Activated CD4-positive, alpha-beta T cell treated with anti-CD3 and anti-CD28 coated beads, Interleukin-2, amount 10 ng/mL, durations not matched to agents 24 days and 14 days (primary cell): ENCODE data around the gene ALOX12. TPM values are rescaled to one million over a fixed set of nuclear protein-coding genes. Genes with fewer than 3 reads are reported as not detected.
A peak's percentile ranks its signal among the peaks of the same experiment; 100 is the strongest.

ENCODE experiments used
- DNase-seq: peaks from one replicate; pipeline ENCODE4 v3.0.0; 2022
- H3K27ac Mint-ChIP-seq: one replicate; pipeline ENCODE4 v1.8.0; 2022; ENCODE audit warnings: mild to moderate bottlenecking, mixed read lengths
- H3K27me3 Mint-ChIP-seq: one replicate; pipeline ENCODE4 v1.8.0; 2022; ENCODE audit warnings: mixed read lengths
- H3K36me3 Mint-ChIP-seq: one replicate; pipeline ENCODE4 v1.8.0; 2022; ENCODE audit warnings: low read depth, mild to moderate bottlenecking, mixed read lengths
- H3K4me1 Mint-ChIP-seq: one replicate; pipeline ENCODE4 v1.8.0; 2021; ENCODE audit warnings: mixed read lengths
- H3K4me3 Mint-ChIP-seq: one replicate; pipeline ENCODE4 v1.8.0; 2022; ENCODE audit warnings: mild to moderate bottlenecking, moderate library complexity, mixed read lengths
- H3K9me3 Mint-ChIP-seq: one replicate; pipeline ENCODE4 v1.8.0; 2021; ENCODE audit warnings: mixed read lengths
- intact Hi-C: fragments of 100-400 bp; cut with micrococcal nuclease; formaldehyde crosslinking; loops from one replicate; pipeline ENCODE4 v1.15.1; 2023
- total RNA-seq: library from RNA; stranded (reverse); gene quantifications from 2 replicates; pipeline ENCODE4 v1.2.3, GENCODE V29; 2022

The ALOX12 gene
- total RNA-seq, 1 donor from 2014 or later: not detected

DNA sequence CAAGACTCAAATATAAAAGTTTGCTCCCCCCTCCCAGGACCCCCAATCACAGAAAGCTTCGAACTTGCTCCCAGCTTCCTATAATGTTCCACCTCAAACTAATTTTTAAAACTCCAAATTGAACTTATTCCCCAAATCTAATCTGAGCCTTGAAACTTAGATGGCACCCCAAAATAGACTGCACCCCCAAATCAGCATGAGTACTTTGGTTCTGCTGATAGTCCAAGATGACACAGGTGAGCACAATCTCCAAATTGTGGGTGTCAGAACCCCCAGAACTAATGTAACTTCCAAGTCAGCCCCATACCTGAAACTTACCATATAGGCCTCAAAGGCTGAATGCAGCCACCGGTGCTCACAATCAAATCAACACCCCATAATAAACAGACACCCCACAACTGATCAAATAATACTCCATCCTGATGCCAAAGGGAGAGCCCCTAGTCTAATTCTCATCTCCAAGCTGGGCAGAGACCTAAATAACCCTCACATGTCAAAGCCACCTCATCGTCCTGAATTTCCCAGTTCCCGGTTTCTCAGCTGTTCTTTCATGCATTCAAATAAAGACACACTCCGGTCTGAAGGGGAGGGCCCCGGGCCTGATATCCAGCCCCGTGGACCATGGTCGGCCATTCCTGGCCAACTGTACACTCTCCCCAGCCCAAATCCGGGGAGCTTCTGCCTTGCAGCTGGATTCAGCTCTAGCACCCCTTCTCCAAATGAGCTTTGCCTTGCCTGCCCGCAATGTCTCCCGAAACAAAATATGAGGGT is 25.2 kb downstream of the ALOX12 start:
- no peaks in the 10 kb centered on the region for H3K27me3 Mint-ChIP-seq
- no peaks in the 10 kb centered on the region for H3K9me3 Mint-ChIP-seq
- intact Hi-C loops: no loop called here
- peaks cover 75% of the 10 kb centered on the region for H3K4me1 Mint-ChIP-seq
- H3K27ac Mint-ChIP-seq: peak overlapping the region; percentile 10
- peaks cover 14% of the 10 kb centered on the region for H3K36me3 Mint-ChIP-seq
- DNase-seq: no peak
- H3K4me3 Mint-ChIP-seq: peak overlapping the region; percentile 68

DNA sequence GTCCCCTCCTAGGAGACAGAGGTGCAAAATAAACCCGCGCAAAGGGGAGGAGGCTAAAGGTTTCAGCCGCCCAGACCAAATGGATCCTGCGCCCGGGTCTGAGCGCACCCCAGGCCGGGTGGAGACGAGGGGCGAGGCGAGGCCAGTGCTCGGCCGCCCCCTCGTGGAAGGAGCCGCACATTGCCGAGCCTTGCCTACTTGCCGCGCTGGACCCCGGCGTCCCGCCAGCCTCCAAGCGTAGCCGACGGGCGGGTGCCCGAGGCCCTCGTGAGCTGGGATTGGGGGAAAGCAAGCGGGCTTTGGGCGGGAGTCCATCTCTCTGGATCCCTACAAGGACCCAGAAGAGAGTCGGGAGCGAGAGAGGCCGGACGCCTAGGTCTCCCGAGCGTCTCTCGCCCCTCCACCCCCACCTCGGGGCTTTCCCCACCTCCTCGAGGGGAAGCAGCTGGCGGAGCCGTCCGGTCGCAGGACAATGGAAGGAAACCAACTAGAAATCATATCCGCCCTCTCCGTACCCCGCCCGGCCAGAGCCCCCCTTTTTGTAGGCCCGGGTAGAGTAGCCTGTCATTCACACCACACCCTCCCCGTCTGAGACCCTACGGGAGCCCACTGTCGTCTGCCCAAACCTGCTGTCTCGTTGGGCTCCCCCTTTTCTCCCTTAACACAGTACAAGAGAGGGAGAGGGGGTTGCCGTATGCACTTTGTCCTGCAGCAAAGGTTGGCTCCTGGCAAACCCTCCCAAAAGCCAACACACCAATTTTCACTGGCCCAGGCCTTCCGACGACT is 26.3 kb downstream of the ALOX12 start:
- peaks cover 7% of the 10 kb centered on the region for H3K36me3 Mint-ChIP-seq
- peaks cover 64% of the 10 kb centered on the region for H3K4me1 Mint-ChIP-seq
- H3K27ac Mint-ChIP-seq: peak overlapping the region; percentile 59
- H3K27me3 Mint-ChIP-seq: no peaks in the 10 kb centered on the region
- H3K9me3 Mint-ChIP-seq: no peaks in the 10 kb centered on the region
- peak; percentile 95 for DNase-seq
- H3K4me3 Mint-ChIP-seq: peak overlapping the region; percentile 68
- intact Hi-C loops: loop anchor here (1.0 kb wide), 1 partner anchor 111 kb away; no protein-coding TSS in a partner anchor

DNA sequence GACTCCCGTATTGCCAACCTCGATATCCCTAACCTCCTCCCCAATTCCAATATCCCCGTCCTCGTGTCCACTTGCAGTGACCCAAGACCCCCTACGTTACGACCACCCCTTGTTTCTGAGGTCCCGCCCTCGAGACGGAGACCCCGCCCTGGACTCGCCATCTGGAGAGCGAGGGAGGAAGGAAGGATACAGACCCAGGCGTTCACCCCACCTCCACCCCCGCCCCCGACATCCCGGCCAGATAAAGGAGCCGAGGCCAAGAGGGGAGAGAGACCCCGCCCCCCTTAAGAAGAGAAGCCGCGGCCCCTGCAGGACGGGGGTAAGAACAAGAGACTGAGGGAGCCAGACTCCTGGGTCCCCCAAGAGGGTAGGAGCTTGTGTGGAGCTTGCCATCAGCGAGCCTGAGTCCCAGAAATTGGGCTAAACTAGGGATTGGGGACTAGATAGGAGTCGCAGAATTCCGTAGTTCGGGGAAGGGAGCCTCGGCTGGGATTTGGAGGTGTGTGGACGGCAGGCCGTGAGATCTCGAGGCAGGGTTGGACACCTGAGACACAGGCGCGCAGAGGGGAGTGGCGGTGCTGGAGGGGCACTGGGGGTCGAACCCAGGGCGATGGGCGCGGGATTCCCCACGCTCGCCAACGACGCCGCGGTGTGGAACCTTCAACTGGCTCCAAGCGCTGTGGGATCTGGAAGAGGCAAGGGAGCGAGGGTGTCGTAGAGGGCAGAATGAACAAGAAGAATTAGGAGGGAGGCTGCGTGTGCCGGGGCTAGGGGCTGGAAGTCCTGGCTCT is 27.1 kb downstream of the ALOX12 start, which contains the start of gene BCL6B:
BCL6B (plus strand) TSS at position 270 of the 791 bp plus-strand sequence. CDS start 622 bp downstream, outside the sequence.
- peak within 1 kb of the TSS; percentile 68 for H3K4me3 Mint-ChIP-seq
- H3K27ac Mint-ChIP-seq: peak within 1 kb of the TSS; percentile 59
- intact Hi-C loops: loop anchor here (1.0 kb wide), 3 partner anchors 8 to 112 kb away; no protein-coding TSS in a partner anchor
- H3K9me3 Mint-ChIP-seq: no peaks in the 10 kb centered on the region
- no peaks in the 10 kb centered on the region for H3K27me3 Mint-ChIP-seq
- peak; percentile 66 for DNase-seq
- H3K4me1 Mint-ChIP-seq: peaks cover 56% of the 10 kb centered on the region
- no peaks in the 10 kb centered on the region for H3K36me3 Mint-ChIP-seq

DNA sequence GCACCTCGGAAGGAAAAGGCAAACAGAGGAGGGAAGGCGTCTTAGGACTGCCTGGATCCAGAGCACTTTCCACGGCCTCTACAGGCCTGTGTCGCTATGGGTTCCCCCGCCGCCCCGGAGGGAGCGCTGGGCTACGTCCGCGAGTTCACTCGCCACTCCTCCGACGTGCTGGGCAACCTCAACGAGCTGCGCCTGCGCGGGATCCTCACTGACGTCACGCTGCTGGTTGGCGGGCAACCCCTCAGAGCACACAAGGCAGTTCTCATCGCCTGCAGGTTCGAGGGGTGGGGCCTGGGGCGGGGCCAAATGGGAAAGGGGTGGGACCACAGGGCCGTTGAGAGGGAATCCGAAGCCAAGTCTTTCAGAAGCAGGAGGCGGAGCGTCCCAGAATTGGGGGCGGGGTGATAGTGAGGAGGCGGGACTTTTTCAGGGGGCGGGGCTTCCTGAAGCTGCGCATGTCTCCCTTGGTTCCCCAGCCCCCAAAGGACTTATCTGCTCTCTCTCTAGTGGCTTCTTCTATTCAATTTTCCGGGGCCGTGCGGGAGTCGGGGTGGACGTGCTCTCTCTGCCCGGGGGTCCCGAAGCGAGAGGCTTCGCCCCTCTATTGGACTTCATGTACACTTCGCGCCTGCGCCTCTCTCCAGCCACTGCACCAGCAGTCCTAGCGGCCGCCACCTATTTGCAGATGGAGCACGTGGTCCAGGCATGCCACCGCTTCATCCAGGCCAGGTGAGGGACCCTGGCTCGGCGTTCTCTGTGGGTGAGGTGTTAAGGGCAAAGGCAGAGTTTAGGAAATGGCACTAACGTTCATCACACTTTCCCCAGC is 27.9 kb downstream of the ALOX12 start:
- Mint-ChIP-seq H3K27ac (peak overlapping the region; percentile 59), H3K4me1 (peaks cover 54% of the 10 kb centered on the region), H3K27me3 (no peaks in the 10 kb centered on the region), H3K36me3 (no peaks in the 10 kb centered on the region), H3K9me3 (peaks cover under 1% of the 10 kb centered on the region), H3K4me3 (peak overlapping the region; percentile 68)
- peak; percentile 98 for DNase-seq
- intact Hi-C loops: loop anchor here (1.0 kb wide), 2 partner anchors 8 to 12 kb away; no protein-coding TSS in a partner anchor

DNA sequence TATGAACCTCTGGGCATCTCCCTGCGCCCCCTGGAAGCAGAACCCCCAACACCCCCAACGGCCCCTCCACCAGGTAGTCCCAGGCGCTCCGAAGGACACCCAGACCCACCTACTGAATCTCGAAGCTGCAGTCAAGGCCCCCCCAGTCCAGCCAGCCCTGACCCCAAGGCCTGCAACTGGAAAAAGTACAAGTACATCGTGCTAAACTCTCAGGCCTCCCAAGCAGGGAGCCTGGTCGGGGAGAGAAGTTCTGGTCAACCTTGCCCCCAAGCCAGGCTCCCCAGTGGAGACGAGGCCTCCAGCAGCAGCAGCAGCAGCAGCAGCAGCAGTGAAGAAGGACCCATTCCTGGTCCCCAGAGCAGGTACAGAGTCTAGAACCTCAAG is 28.5 kb downstream of the ALOX12 start:
- no peaks in the 10 kb centered on the region for H3K27me3 Mint-ChIP-seq
- intact Hi-C loops: no loop called here
- H3K4me1 Mint-ChIP-seq: peaks cover 56% of the 10 kb centered on the region
- no peak for DNase-seq
- no peak overlapping the region for H3K27ac Mint-ChIP-seq
- peaks cover 2% of the 10 kb centered on the region for H3K36me3 Mint-ChIP-seq
- H3K9me3 Mint-ChIP-seq: peaks cover 6% of the 10 kb centered on the region
- H3K4me3 Mint-ChIP-seq: no peak overlapping the region

GRCh38 chr17:7025245-7025644 is 29.4 kb downstream of the ALOX12 start:
- Mint-ChIP-seq H3K36me3 (peaks cover 7% of the 10 kb centered on the region), H3K9me3 (peaks cover 6% of the 10 kb centered on the region), H3K4me1 (peaks cover 59% of the 10 kb centered on the region), H3K27me3 (no peaks in the 10 kb centered on the region), H3K27ac (no peak overlapping the region), H3K4me3 (no peak overlapping the region)
- DNase-seq: no peak
- intact Hi-C loops: no loop called here

- Mint-ChIP-seq H3K36me3 (peaks cover 7% of the 10 kb centered on the region), H3K4me1 (peaks cover 52% of the 10 kb centered on the region), H3K27ac (no peak overlapping the region), H3K27me3 (no peaks in the 10 kb centered on the region), H3K4me3 (no peak overlapping the region), H3K9me3 (peaks cover 6% of the 10 kb centered on the region)
- DNase-seq: no peak
- intact Hi-C loops: no loop called here
Observed at GRCh38 chr17:7026471-7027115, 30.7 kb downstream of the ALOX12 start.

GRCh38 chr17:7027335-7027734 is 31.5 kb downstream of the ALOX12 start:
- Mint-ChIP-seq H3K27me3 (no peaks in the 10 kb centered on the region), H3K4me1 (peaks cover 53% of the 10 kb centered on the region), H3K36me3 (peaks cover 7% of the 10 kb centered on the region), H3K9me3 (peaks cover 6% of the 10 kb centered on the region), H3K27ac (peak overlapping the region; percentile 48), H3K4me3 (no peak overlapping the region)
- no peak for DNase-seq
- intact Hi-C loops: no loop called here

DNA sequence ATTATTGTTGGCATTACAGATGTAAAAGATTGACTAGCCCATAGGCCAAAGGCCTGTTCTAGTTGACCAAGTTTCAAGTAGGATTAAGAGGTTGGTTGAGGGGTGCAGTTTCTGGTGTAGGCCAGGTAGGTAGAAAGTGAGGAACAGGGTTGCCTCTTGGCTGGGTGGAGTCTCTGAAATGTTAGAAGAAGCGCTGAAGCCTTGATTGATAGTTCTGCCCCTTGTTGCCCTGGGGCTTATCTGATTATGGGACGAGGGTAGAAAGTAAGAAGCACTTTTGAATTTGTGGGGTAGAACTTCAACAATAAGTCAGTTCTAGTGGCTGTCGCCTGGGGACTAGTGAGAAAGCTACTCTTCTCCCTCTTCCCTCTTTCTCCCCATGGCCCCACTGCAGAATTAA is 33.2 kb downstream of the ALOX12 start:
- DNase-seq: no peak
- Mint-ChIP-seq H3K4me3 (peak overlapping the region; percentile 81), H3K9me3 (peaks cover 6% of the 10 kb centered on the region), H3K4me1 (peaks cover 47% of the 10 kb centered on the region), H3K36me3 (peaks cover 9% of the 10 kb centered on the region), H3K27ac (peak overlapping the region; percentile 89), H3K27me3 (no peaks in the 10 kb centered on the region)
- intact Hi-C loops: no loop called here

DNA sequence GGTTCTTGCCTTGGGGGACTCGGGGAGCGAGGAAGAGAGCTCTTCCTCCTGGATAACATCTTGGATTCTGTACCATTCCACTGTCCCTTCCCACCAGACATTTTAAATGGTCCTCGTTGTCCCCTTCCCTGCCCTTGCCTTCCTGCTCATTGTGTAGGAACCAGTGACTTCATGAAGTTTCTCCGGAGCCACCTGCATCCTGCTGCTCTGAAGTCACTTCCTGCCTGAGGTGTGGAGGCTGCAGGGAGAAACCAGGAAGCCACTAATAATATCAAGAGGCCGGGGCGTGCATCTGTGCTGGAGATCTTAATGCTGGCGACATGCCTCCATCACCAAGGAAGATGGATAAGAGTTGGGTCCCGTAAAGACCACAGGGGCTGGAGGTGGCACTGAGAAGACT is 33.8 kb downstream of the ALOX12 start:
- Mint-ChIP-seq H3K27ac (peak overlapping the region; percentile 89), H3K4me3 (peak overlapping the region; percentile 81), H3K36me3 (peaks cover 9% of the 10 kb centered on the region), H3K9me3 (peaks cover 6% of the 10 kb centered on the region), H3K27me3 (no peaks in the 10 kb centered on the region), H3K4me1 (peaks cover 46% of the 10 kb centered on the region)
- intact Hi-C loops: no loop called here
- DNase-seq: peak; percentile 83

- Mint-ChIP-seq H3K36me3 (peaks cover 8% of the 10 kb centered on the region), H3K4me1 (peaks cover 57% of the 10 kb centered on the region), H3K9me3 (no peaks in the 10 kb centered on the region), H3K4me3 (peak overlapping the region; percentile 98), H3K27me3 (no peaks in the 10 kb centered on the region), H3K27ac (peak overlapping the region; percentile 99)
- intact Hi-C loops: loop anchor here (1.0 to 5.0 kb wide), 3 partner anchors 12 to 272 kb away; partner anchors contain the start of genes BCL6B and EIF5A
- peak; percentile 85 for DNase-seq
Observed at GRCh38 chr17:7034955-7035590, 39.2 kb downstream of the ALOX12 start.
